Activated naive CD8-positive, alpha-beta T cell treated with anti-CD3 and anti-CD28 coated beads for 36 hours (primary cell): ENCODE measurements around the gene OLFML2A. TPM values are rescaled to one million over a fixed set of nuclear protein-coding genes. Genes with fewer than 3 reads are reported as not detected.

Source experiments
- DNase-seq: peaks from one replicate; pipeline ENCODE4 v3.0.0; 2021
- H3K27ac Mint-ChIP-seq: one replicate; pipeline ENCODE4 v1.8.0; 2022; ENCODE audit warnings: mild to moderate bottlenecking, moderate library complexity, mixed read lengths
- H3K27me3 Mint-ChIP-seq: one replicate; pipeline ENCODE4 v1.8.0; 2022; ENCODE audit warnings: mild to moderate bottlenecking, mixed read lengths
- H3K36me3 Mint-ChIP-seq: one replicate; pipeline ENCODE4 v1.8.0; 2021; ENCODE audit warnings: mild to moderate bottlenecking, mixed read lengths
- H3K4me1 Mint-ChIP-seq: one replicate; pipeline ENCODE4 v1.8.0; 2021; ENCODE audit warnings: mixed read lengths
- H3K4me3 Mint-ChIP-seq: one replicate; pipeline ENCODE4 v1.8.0; 2022; ENCODE audit warnings: mild to moderate bottlenecking, moderate library complexity, mixed read lengths
- H3K9me3 Mint-ChIP-seq: one replicate; pipeline ENCODE4 v1.8.0; 2022; ENCODE audit warnings: mixed read lengths
- total RNA-seq, 2 experiments: library from RNA; stranded (reverse); gene quantifications; one replicate each; pipeline ENCODE4 v1.2.3, GENCODE V29; 2021

OLFML2A gene
- total RNA-seq, 2 experiments from 2014 or later, result not detected

GRCh38 chr9:124754289-124754688 is 22.6 kb upstream of the OLFML2A start:
- H3K9me3 Mint-ChIP-seq, result no peaks in the 10 kb centered on the region
- H3K27ac Mint-ChIP-seq, result no peak overlapping the region
- no peak for DNase-seq
- H3K27me3 Mint-ChIP-seq, result peaks cover 75% of the 10 kb centered on the region
- no peak overlapping the region for H3K4me3 Mint-ChIP-seq
- no peaks in the 10 kb centered on the region for H3K36me3 Mint-ChIP-seq
- peaks cover 13% of the 10 kb centered on the region for H3K4me1 Mint-ChIP-seq

- Mint-ChIP-seq H3K27ac (no peak overlapping the region), H3K4me1 (peaks cover 13% of the 10 kb centered on the region), H3K4me3 (no peak overlapping the region), H3K36me3 (no peaks in the 10 kb centered on the region), H3K9me3 (no peaks in the 10 kb centered on the region), H3K27me3 (peaks cover 81% of the 10 kb centered on the region)
- DNase-seq, result no peak
These were observed 21.9 kb upstream of the OLFML2A start for GRCh38 chr9:124755061-124755460.

- H3K4me1 Mint-ChIP-seq, result peaks cover 13% of the 10 kb centered on the region
- DNase-seq, result no peak
- no peaks in the 10 kb centered on the region for H3K9me3 Mint-ChIP-seq
- H3K36me3 Mint-ChIP-seq, result no peaks in the 10 kb centered on the region
- H3K27me3 Mint-ChIP-seq, result peaks cover 82% of the 10 kb centered on the region
- H3K27ac Mint-ChIP-seq, result no peak overlapping the region
- no peak overlapping the region for H3K4me3 Mint-ChIP-seq
These were observed 20.9 kb upstream of the OLFML2A start for GRCh38 chr9:124756011-124756410.

GRCh38 chr9:124757616-124758015 is 19.3 kb upstream of the OLFML2A start:
- no peak overlapping the region for H3K4me3 Mint-ChIP-seq
- no peaks in the 10 kb centered on the region for H3K9me3 Mint-ChIP-seq
- H3K4me1 Mint-ChIP-seq, result peaks cover 13% of the 10 kb centered on the region
- H3K27me3 Mint-ChIP-seq, result peaks cover 89% of the 10 kb centered on the region
- H3K36me3 Mint-ChIP-seq, result no peaks in the 10 kb centered on the region
- no peak for DNase-seq
- no peak overlapping the region for H3K27ac Mint-ChIP-seq

- Mint-ChIP-seq H3K27ac (no peak overlapping the region), H3K36me3 (no peaks in the 10 kb centered on the region), H3K27me3 (peaks cover 90% of the 10 kb centered on the region), H3K4me1 (peaks cover 13% of the 10 kb centered on the region), H3K4me3 (no peak overlapping the region), H3K9me3 (no peaks in the 10 kb centered on the region)
- DNase-seq, result no peak
These were observed 18.9 kb upstream of the OLFML2A start for GRCh38 chr9:124758061-124758460.

GRCh38 chr9:124758691-124759090 is 18.2 kb upstream of the OLFML2A start:
- Mint-ChIP-seq H3K4me3 (no peak overlapping the region), H3K36me3 (no peaks in the 10 kb centered on the region), H3K27me3 (peaks cover 93% of the 10 kb centered on the region), H3K27ac (no peak overlapping the region), H3K4me1 (peaks cover 13% of the 10 kb centered on the region), H3K9me3 (no peaks in the 10 kb centered on the region)
- DNase-seq, result no peak

- no peak overlapping the region for H3K4me3 Mint-ChIP-seq
- H3K36me3 Mint-ChIP-seq, result no peaks in the 10 kb centered on the region
- peaks cover 12% of the 10 kb centered on the region for H3K4me1 Mint-ChIP-seq
- H3K27ac Mint-ChIP-seq, result no peak overlapping the region
- H3K27me3 Mint-ChIP-seq, result peaks cover 95% of the 10 kb centered on the region
- no peaks in the 10 kb centered on the region for H3K9me3 Mint-ChIP-seq
- no peak for DNase-seq
These were observed 17.6 kb upstream of the OLFML2A start for GRCh38 chr9:124759327-124759726.

- no peak for DNase-seq
- H3K4me1 Mint-ChIP-seq, result peaks cover 2% of the 10 kb centered on the region
- no peaks in the 10 kb centered on the region for H3K9me3 Mint-ChIP-seq
- H3K27ac Mint-ChIP-seq, result no peak overlapping the region
- no peaks in the 10 kb centered on the region for H3K36me3 Mint-ChIP-seq
- H3K4me3 Mint-ChIP-seq, result no peak overlapping the region
- H3K27me3 Mint-ChIP-seq, result peaks cover 97% of the 10 kb centered on the region
These were observed 16.2 kb upstream of the OLFML2A start for GRCh38 chr9:124760719-124761118.

GRCh38 chr9:124761196-124761595 is 15.7 kb upstream of the OLFML2A start:
- Mint-ChIP-seq H3K27ac (no peak overlapping the region), H3K4me1 (peaks cover 2% of the 10 kb centered on the region), H3K36me3 (no peaks in the 10 kb centered on the region), H3K4me3 (no peak overlapping the region), H3K9me3 (no peaks in the 10 kb centered on the region), H3K27me3 (peaks cover 97% of the 10 kb centered on the region)
- no peak for DNase-seq

- Mint-ChIP-seq H3K4me3 (no peak overlapping the region), H3K4me1 (peaks cover 2% of the 10 kb centered on the region), H3K36me3 (no peaks in the 10 kb centered on the region), H3K27ac (no peak overlapping the region), H3K9me3 (no peaks in the 10 kb centered on the region), H3K27me3 (peaks cover 97% of the 10 kb centered on the region)
- DNase-seq, result no peak
These were observed 15.2 kb upstream of the OLFML2A start for GRCh38 chr9:124761710-124762109.

GRCh38 chr9:124762633-124763032 is 14.3 kb upstream of the OLFML2A start:
- Mint-ChIP-seq H3K4me3 (no peak overlapping the region), H3K27ac (no peak overlapping the region), H3K36me3 (no peaks in the 10 kb centered on the region), H3K4me1 (peaks cover 2% of the 10 kb centered on the region), H3K9me3 (no peaks in the 10 kb centered on the region), H3K27me3 (peaks cover 97% of the 10 kb centered on the region)
- DNase-seq, result no peak

GRCh38 chr9:124764774-124765438 is 12.0 kb upstream of the OLFML2A start:
- H3K27ac Mint-ChIP-seq, result no peak overlapping the region
- no peak for DNase-seq
- peaks cover 7% of the 10 kb centered on the region for H3K4me1 Mint-ChIP-seq
- H3K9me3 Mint-ChIP-seq, result no peaks in the 10 kb centered on the region
- no peaks in the 10 kb centered on the region for H3K36me3 Mint-ChIP-seq
- H3K27me3 Mint-ChIP-seq, result peaks cover 97% of the 10 kb centered on the region
- no peak overlapping the region for H3K4me3 Mint-ChIP-seq

GRCh38 chr9:124765439-124765835 is 11.5 kb upstream of the OLFML2A start:
- DNase-seq, result no peak
- Mint-ChIP-seq H3K36me3 (no peaks in the 10 kb centered on the region), H3K27ac (no peak overlapping the region), H3K4me3 (no peak overlapping the region), H3K4me1 (peaks cover 11% of the 10 kb centered on the region), H3K9me3 (no peaks in the 10 kb centered on the region), H3K27me3 (peaks cover 98% of the 10 kb centered on the region)

- H3K36me3 Mint-ChIP-seq, result no peaks in the 10 kb centered on the region
- no peak overlapping the region for H3K27ac Mint-ChIP-seq
- DNase-seq, result no peak
- peaks cover 12% of the 10 kb centered on the region for H3K4me1 Mint-ChIP-seq
- peaks cover 91% of the 10 kb centered on the region for H3K27me3 Mint-ChIP-seq
- no peak overlapping the region for H3K4me3 Mint-ChIP-seq
- no peaks in the 10 kb centered on the region for H3K9me3 Mint-ChIP-seq
These were observed 10.6 kb upstream of the OLFML2A start for GRCh38 chr9:124766326-124766725.

- DNase-seq, result no peak
- Mint-ChIP-seq H3K36me3 (no peaks in the 10 kb centered on the region), H3K4me1 (peaks cover 18% of the 10 kb centered on the region), H3K9me3 (no peaks in the 10 kb centered on the region), H3K27me3 (peaks cover 89% of the 10 kb centered on the region), H3K27ac (no peak overlapping the region), H3K4me3 (no peak overlapping the region)
These were observed 9.9 kb upstream of the OLFML2A start for GRCh38 chr9:124766815-124767554.

- peaks cover 18% of the 10 kb centered on the region for H3K4me1 Mint-ChIP-seq
- H3K9me3 Mint-ChIP-seq, result no peaks in the 10 kb centered on the region
- peaks cover 90% of the 10 kb centered on the region for H3K27me3 Mint-ChIP-seq
- no peaks in the 10 kb centered on the region for H3K36me3 Mint-ChIP-seq
- DNase-seq, result no peak
- no peak overlapping the region for H3K4me3 Mint-ChIP-seq
- H3K27ac Mint-ChIP-seq, result no peak overlapping the region
These were observed 9.1 kb upstream of the OLFML2A start for GRCh38 chr9:124767821-124768220.
